Retinal pigment epithelial cell (primary cell): ENCODE results near the gene SLCO2B1.

Experiments used
- DNase-seq: peaks from one replicate; pipeline ENCODE4 v3.0.0-alpha.2; 2010; ENCODE audit warnings: low read depth
- H3K4me3 ChIP-seq: 2 replicates; pipeline ENCODE4 v1.5.1; 2011; ENCODE audit warnings: mild to moderate bottlenecking, low read length, control low read depth, moderate library complexity
- TF ChIP-seq, protein P1 (sequence below): conservative IDR thresholded peaks from 2 replicates; pipeline ENCODE4 v1.5.1; 2011; ENCODE audit warnings: low read depth, low read length, control low read depth, inconsistent platforms

SLCO2B1 gene

DNA sequence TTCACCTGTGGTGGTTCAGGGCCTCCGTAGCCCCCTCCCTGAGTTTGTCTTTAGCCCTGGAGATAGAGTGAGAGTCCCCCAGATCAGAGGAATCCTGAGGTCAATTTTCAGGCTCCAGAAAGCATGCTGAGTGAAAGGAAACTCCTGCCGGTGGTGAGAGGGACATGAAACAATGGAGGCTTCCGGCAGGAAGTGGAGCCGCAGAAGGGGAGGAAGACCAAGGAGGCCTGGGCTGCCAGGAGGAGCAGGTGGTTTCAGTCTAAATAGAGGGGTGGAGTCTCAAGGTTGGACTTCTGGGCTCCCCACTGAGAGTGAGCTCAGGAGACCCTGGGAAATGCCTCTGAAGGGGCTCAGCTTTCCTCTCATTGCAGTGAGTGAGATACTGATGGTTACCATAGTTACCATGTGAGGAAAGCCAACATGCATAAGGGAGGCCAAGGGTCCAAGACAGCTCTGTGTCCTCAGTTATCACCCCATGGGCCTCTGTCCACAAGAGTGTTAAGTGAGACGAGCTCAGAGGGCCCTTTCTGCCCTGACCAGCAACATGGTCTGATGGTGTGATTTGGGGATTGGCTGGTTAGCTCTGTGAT is 10.7 kb downstream of the SLCO2B1 start:
- no peak for DNase-seq
- H3K4me3 ChIP-seq: no peak overlapping the region
- TF ChIP-seq, protein P1, sequence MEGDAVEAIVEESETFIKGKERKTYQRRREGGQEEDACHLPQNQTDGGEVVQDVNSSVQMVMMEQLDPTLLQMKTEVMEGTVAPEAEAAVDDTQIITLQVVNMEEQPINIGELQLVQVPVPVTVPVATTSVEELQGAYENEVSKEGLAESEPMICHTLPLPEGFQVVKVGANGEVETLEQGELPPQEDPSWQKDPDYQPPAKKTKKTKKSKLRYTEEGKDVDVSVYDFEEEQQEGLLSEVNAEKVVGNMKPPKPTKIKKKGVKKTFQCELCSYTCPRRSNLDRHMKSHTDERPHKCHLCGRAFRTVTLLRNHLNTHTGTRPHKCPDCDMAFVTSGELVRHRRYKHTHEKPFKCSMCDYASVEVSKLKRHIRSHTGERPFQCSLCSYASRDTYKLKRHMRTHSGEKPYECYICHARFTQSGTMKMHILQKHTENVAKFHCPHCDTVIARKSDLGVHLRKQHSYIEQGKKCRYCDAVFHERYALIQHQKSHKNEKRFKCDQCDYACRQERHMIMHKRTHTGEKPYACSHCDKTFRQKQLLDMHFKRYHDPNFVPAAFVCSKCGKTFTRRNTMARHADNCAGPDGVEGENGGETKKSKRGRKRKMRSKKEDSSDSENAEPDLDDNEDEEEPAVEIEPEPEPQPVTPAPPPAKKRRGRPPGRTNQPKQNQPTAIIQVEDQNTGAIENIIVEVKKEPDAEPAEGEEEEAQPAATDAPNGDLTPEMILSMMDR: no peak

DNA sequence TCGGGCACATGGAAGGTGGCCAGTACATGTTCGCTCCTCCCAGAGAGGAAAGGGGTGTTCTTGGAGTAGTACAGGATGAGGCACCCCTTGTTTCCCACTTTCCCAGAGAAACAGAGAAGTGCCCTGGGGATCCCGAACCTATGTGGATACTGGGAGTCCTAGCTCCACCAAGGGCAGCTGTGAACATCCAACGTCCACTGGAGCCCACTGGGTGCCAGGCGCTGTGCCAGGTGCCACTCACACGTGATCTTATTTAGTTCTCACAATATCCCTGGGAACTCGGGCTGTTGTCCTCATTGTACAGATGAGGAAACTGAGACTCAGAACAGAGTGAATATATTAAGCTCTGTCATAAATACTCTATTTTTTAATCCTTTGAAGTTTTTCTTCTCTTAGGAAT is 12.0 kb downstream of the SLCO2B1 start:
- TF ChIP-seq, protein P1: no peak
- H3K4me3 ChIP-seq: no peak overlapping the region
- no peak for DNase-seq

DNA sequence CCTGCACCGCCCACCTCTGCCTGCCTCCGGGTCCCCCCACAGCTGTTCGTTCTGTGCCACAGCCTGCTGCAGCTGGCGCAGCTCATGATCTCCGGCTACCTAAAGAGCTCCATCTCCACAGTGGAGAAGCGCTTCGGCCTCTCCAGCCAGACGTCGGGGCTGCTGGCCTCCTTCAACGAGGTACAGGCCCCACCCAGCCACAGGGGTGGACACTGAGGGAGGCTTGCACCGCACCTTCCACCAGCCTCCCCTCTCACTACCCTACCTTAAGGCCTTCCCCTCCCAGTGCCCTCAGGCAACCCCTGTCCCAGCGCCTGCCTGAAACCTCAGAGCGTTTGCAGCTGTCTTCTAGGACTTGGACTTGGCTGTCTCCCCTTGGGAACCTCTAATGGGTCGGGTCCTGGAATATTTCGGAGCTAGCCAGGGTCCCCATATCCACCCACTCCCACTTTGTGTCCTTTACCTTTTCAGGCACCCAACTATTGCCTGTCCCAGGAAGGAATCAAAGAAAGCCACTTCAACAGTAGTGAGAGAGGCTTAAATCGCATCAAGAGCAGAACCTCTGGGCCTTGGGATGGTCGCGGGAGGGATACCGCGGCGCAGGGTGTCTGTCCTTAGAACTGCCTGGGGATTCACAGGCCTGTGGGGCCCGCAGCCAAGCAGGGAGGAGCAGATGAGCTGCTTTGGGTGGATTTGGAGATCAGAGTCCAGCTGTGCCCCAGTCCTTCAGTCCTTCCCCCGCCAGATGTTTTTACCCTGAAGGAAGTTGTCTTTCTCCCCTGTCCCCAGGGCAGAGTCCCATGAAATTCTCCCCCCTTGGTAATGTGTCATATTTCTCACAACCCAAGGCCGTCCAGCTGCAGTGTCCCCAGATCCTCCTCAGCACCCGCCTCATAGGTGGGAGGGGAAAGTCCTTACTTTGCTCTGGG is 13.3 kb downstream of the SLCO2B1 start:
- TF ChIP-seq, protein P1: no peak
- DNase-seq: no peak
- H3K4me3 ChIP-seq: no peak overlapping the region

DNA sequence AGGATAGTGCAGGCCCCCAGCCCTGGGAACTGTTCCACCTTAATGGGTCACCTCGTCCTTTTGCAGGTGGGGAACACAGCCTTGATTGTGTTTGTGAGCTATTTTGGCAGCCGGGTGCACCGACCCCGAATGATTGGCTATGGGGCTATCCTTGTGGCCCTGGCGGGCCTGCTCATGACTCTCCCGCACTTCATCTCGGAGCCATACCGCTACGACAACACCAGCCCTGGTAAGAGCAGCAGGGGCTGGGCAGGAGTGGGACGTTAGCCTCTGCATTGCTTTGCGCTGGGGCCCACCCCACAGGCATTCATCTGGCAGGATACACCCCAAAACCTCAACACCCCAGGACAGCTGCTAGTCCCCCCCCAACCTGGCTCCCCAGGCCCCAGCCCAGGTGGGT is 14.8 kb downstream of the SLCO2B1 start:
- no peak overlapping the region for H3K4me3 ChIP-seq
- TF ChIP-seq, protein P1: no peak
- DNase-seq: no peak

DNA sequence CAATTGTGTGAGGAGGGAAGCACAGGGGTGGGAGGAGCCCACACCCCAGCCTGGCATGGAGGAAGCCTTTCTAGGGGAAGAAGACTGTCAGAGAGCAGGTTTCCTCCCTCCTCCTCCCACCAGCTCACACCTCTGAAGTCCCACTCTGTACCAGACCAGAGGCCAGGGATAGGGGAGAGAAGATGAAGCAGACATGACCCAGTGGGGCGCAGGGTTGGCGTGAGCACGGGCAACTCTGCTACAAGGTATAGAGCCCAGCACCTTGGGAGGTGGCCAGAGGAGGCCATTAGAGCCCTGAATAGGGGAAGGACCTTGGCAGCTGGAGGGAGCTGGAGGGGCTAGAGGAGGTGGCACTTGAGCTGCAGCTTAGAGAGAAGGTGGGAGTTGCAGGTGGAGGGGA is 15.9 kb downstream of the SLCO2B1 start:
- H3K4me3 ChIP-seq: no peak overlapping the region
- no peak for DNase-seq
- TF ChIP-seq, protein P1: no peak

DNA sequence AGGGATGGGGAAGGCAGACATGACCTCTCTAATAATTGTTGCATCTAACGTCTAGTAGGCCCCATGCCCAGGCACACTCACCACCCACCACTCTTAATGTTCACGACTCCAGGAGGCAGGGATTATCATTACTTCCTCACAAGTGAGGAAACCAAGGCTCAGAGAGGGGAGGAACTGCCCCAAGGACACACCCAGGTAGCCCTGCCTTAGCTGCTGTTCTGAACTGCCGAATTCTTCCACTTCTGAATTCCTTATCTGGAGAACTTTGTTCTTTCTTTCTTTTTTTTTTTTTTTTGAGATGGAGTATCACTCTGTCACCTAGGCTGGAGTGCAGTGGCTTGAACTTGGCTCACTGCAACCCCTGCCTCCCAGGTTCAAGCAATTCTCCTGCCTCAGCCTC is 16.7 kb downstream of the SLCO2B1 start:
- no peak overlapping the region for H3K4me3 ChIP-seq
- DNase-seq: no peak
- TF ChIP-seq, protein P1: no peak
